ENCODE measurements around the gene BDKRB1.

GRCh38 chr14:96214793-96215192 lies 41.2 kb upstream of the BDKRB1 start:
- TF ChIP-seq CTCF (IDR thresholded peaks at IDR 0.05) = no peak
- no peak for TF ChIP-seq EZH2 (IDR thresholded peaks at IDR 0.05)
